GM19463 (cell line): ENCODE results near the gene UBE2F.
A peak's percentile ranks its signal among the peaks of the same experiment; 100 is the strongest.

Experiments
- ATAC-seq: cut with Tn5 transposase; IDR thresholded peaks from one replicate; pipeline ENCODE4 v1.9.1; 2021; ENCODE audit warnings: mild to moderate bottlenecking, moderate library complexity; ENCODE audit not compliant: unreplicated experiment

UBE2F gene, protein sequence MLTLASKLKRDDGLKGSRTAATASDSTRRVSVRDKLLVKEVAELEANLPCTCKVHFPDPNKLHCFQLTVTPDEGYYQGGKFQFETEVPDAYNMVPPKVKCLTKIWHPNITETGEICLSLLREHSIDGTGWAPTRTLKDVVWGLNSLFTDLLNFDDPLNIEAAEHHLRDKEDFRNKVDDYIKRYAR

GRCh38 chr2:237966565-237967462, at the start of gene UBE2F:
UBE2F (plus strand) TSS chr2:237967014; CDS start chr2:237973108, 6,094 bp downstream.
- ATAC-seq = peak; percentile 93

DNA sequence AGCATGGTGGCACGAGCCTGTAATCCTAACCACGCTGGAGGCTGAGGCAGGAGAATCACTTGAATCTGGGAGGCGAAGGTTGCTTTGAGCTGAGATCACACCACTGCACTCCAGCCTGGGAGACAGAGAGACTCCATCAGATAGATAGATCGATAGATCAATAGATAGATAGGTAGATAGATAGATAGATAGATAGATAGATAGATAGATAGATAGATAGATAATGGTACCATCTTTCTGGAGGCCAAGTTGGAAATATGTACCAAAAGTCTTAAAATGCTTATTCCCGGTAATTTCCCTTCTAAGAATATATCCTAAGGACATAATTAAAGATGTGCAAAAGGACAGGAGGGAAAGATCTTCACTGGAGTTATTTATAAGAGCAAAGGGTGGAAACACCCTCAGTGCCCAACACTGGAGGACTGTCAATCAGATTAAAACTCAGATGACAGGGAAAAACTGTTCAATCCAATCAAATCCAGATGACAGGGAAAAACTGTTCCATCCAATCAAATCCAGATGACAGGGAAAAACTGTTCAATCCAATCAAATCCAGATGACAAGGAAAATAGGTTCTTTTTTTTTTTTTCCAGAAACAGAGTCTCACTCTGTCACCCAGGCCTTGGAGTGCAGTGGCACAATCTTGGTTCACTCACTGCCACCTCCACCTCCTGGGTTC, 49.0 kb upstream of the UBE2F start:
- ATAC-seq = no peak

DNA sequence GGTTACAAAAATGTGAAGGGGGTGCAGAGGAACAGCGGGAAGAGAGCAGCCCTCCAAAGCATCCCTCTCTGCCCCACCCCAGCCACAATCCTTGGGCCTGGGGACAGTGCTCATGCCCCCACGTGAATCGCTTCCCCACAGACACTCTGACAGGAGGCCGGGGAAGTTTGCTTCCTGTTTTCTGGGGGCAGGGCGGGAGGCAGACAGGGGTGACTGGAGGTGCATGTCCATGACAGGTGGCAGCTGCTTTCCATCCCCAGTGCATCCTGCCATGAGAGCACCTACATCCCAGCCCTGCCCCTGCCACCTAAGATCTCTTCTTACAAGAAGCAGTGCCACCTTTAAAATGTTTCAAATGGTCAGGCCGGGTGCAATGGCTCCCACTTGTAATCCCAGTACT, 47.2 kb upstream of the UBE2F start:
- ATAC-seq = no peak

GRCh38 chr2:237920673-237921072, 46.1 kb upstream of the UBE2F start:
- no peak for ATAC-seq

DNA sequence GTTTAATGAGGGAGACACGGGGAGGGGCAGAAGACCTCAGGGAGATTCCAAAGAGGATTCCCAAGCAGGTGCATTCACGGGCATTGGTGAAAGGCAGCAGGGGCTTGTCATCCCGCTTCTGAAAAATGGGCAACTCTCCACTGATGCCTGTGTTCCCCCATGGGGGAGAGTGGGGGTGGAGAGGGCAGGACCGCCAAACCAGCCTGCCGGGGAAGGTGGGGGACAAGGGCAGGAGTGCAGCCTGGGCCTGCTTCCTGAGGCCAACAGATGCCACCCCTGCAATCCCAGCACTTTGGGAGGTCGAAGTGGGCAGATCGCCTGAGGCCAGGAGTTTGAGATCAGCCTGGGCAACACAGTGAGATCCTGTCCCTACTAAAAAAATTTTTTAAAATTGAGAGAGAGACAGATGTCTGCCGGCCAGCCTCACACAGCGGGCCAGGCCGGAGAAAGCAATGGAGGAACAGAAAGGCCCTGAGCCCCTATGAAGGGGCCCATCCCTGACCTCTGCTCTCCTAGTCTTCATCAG, 44.8 kb upstream of the UBE2F start:
- ATAC-seq = no peak

DNA sequence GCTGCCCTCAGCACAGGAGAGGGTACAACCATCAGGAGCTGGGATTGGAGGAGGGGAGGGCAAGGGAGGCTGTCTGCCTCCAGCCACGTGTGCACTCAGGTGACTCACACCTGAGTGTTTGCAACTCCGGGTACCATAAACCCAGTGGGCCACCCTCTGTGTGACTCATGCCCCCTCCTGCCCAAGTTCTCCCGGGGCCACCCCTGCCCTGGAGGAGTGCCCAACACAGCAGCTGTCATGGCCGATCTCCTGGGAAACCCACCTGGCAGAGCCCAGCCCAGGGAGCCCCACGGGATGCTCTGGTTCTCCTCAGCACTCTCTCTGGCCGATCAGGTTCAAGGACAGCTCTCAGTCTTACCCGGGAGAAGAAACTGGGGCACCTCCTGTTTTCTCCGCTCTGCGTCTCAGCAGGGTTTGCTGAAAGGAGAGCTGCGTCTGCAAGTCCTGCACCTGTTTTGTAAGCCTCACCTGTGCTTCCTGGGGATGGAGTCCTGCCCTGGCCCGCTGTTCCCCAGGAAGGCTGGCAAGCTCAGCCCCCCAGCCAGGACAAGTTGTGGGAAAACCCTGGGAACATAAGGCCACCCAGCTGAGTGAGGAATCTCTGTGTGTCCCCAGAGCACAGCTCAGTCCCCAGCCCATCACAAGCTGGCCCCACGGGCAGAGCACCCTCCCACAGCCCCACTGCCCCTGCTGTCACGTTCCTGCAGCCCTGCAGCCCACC, 44.0 kb upstream of the UBE2F start:
- ATAC-seq = no peak

DNA sequence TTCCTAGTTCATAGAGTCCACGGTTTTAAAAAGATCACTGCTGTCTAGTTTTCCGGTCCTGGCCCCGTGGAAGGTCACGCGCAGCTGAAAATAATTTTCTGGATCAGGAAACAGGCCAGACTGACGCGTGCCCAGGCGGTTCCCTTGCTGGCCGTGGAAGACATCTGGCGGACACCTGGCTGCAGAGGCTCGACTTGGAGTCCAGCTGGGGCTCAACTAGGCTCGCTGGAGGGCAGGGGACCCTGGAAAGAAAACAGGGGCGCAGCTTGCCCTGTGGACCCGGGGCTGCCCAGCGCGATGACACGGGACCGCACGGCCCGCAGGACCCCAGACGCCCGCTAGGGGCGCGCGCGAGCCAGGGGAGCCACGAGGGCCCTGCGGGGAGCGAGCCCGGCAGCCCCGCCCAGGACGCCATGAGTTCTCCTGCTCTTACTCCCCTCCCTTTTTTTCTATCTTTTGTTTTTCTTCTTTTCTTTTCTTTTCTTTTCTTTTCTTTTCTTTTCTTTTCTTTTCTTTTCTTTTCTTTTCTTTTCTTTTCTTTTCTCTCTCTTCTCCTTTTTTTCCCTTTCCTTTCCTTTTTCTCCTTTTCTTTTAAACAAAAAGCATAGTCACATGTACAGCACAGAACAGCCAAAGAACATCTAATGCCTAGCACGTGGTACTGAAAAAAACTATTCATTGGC, 43.2 kb upstream of the UBE2F start:
- ATAC-seq = peak; percentile 72

DNA sequence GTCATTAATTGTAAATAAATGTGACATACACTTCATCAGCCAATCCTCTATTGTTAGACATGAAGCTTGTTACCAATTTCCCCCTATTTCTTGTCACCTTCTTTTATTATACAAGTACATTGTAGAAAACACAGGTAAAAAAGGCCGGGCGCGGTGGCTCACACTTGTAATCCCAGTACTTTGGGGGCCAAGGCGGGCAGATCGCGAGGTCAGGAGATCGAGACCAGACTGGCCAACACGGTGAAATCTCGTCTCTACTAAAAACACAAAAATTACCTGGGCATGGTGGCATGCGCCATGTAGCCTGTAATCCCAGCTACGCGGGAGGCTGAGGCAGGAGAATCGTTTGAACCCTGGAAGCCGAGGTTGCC, 42.7 kb upstream of the UBE2F start:
- ATAC-seq = no peak

- ATAC-seq = no peak
Measured at GRCh38 chr2:237927135-237927534, 39.7 kb upstream of the UBE2F start.

- ATAC-seq = no peak
Measured at GRCh38 chr2:237927986-237928385, 38.8 kb upstream of the UBE2F start.

- ATAC-seq = no peak
Measured at GRCh38 chr2:237929979-237930378, 36.8 kb upstream of the UBE2F start.

GRCh38 chr2:237931205-237931721, 35.6 kb upstream of the UBE2F start:
- no peak for ATAC-seq

- ATAC-seq = no peak
Measured at GRCh38 chr2:237932731-237933131, 34.1 kb upstream of the UBE2F start.

GRCh38 chr2:237934186-237934585, 32.6 kb upstream of the UBE2F start:
- ATAC-seq = no peak

DNA sequence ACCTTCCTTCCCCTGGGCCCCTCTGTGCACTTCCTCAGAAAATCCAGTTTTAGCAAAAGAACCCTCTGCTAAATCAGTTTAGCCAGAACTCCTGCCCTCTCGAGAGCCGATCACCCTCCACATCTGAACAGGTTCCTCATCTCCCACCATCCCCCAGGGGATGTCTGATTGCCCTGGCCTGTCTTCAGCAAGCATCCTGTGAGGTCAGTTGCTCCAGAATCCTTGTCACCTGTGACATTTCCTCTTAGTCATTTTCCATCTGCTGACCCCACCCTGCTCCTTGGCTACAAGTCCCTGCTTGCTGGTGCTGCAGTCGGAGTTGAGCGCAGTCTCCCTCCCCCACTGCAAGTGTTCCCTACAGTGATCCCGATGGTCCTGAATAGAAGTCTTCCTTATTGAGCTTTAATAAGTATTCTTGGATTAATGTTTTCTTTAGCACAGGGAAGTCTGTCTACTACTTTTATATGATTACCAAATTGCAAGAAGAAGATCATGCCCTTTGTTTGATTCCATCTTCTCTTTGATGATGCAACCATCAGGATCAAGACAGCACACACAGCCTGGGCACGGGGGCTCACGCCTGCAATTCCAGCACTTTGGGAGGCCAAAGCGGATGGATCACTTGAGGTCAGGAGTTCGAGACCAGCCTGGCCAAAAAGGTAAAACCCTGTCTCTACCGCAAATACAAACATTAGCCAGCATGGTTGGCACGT, 30.9 kb upstream of the UBE2F start:
- no peak for ATAC-seq

GRCh38 chr2:237939251-237939650, 27.6 kb upstream of the UBE2F start:
- no peak for ATAC-seq

GRCh38 chr2:237940828-237941227, 26.0 kb upstream of the UBE2F start:
- no peak for ATAC-seq

GRCh38 chr2:237941239-237941638, 25.6 kb upstream of the UBE2F start:
- no peak for ATAC-seq

- no peak for ATAC-seq
Measured at GRCh38 chr2:237942513-237942899, 24.3 kb upstream of the UBE2F start.
